Neural cell (in vitro differentiated cells): ENCODE results near the gene C5. TPM values are rescaled to one million over a fixed set of nuclear protein-coding genes. Genes with fewer than 3 reads are reported as not detected.

ENCODE experiments used
- H2AFZ ChIP-seq: fragments of 200-600, 300-800 bp; sonication (generic), shearing (Covaris generic); 2 replicates; pipeline ENCODE4 v1.6.0; 2014; ENCODE audit warnings: low read depth, mild to moderate bottlenecking, antibody characterized with exemption, low read length, moderate library complexity
- H3F3A ChIP-seq: fragments of 200-600 bp; shearing (Covaris generic); 2 replicates; pipeline ENCODE4 v1.6.1; 2016; ENCODE audit warnings: mild to moderate bottlenecking, moderate library complexity, mixed read lengths, antibody characterized with exemption, low read length; ENCODE audit not compliant: insufficient read depth, poor library complexity, severe bottlenecking
- H3K27ac ChIP-seq: fragments of 200-600, 300-800 bp; sonication (generic), shearing (Covaris generic); 2 replicates; pipeline ENCODE4 v1.5.1; 2014; ENCODE audit warnings: mild to moderate bottlenecking, low read length, moderate library complexity
- H3K27me3 ChIP-seq: fragments of 300-800, 200-600 bp; sonication (generic), shearing (Covaris generic); 2 replicates; pipeline ENCODE4 v1.6.0; 2014; ENCODE audit warnings: mild to moderate bottlenecking, low read depth, low read length, moderate library complexity; ENCODE audit not compliant: insufficient read depth
- H3K36me3 ChIP-seq: fragments of 300-800, 200-600 bp; sonication (generic), shearing (Covaris generic); 2 replicates; pipeline ENCODE4 v1.5.1; 2014; ENCODE audit warnings: mild to moderate bottlenecking, antibody characterized with exemption, low read length, moderate library complexity; ENCODE audit not compliant: insufficient read depth
- H3K4me2 ChIP-seq: fragments of 300-800, 200-600 bp; sonication (generic), shearing (Covaris generic); 2 replicates; pipeline ENCODE4 v1.6.0; 2014; ENCODE audit warnings: mild to moderate bottlenecking, low read length
- H3K4me3 ChIP-seq: fragments of 300-800, 200-600 bp; sonication (generic), shearing (Covaris generic); 2 replicates; pipeline ENCODE4 v1.5.1; 2014; ENCODE audit warnings: mild to moderate bottlenecking, low read length, moderate library complexity
- H3K79me2 ChIP-seq: fragments of 200-600 bp; shearing (Covaris generic); replicated peaks from 2 replicates; pipeline ENCODE4 v1.6.0; 2014; ENCODE audit warnings: mild to moderate bottlenecking, low read length, moderate library complexity; ENCODE audit not compliant: insufficient read depth
- H3K9ac ChIP-seq: fragments of 300-800, 200-600 bp; sonication (generic), shearing (Covaris generic); 2 replicates; pipeline ENCODE4 v1.6.1; 2016; ENCODE audit warnings: mild to moderate bottlenecking, low read length, mixed read lengths
- H3K9me2 ChIP-seq: fragments of 200-600 bp; shearing (Covaris generic); 2 replicates; pipeline ENCODE4 v1.6.1; 2016; ENCODE audit warnings: mild to moderate bottlenecking, low read length, mixed read lengths; ENCODE audit not compliant: insufficient read depth
- H3K9me3 ChIP-seq: fragments of 200-600, 300-800 bp; sonication (generic), shearing (Covaris generic); 2 replicates; pipeline ENCODE4 v1.6.1; 2016; ENCODE audit warnings: mild to moderate bottlenecking, mixed run types, low read length, moderate library complexity, mixed read lengths
- H4K20me1 ChIP-seq: fragments of 200-600 bp; shearing (Covaris generic); 2 replicates; pipeline ENCODE4 v1.6.1; 2016; ENCODE audit warnings: mild to moderate bottlenecking, mixed run types; ENCODE audit not compliant: insufficient read depth
- EP300 ChIP-seq: fragments of 450-650 bp; conservative IDR thresholded peaks from 2 replicates; pipeline ENCODE4 v1.6.1; 2014; ENCODE audit warnings: antibody characterized with exemption, mild to moderate bottlenecking, moderate library complexity; ENCODE audit not compliant: poor library complexity, severe bottlenecking
- MXI1 ChIP-seq: fragments of 450-650 bp; conservative IDR thresholded peaks from 2 replicates; pipeline ENCODE4 v1.6.1; 2014; ENCODE audit warnings: antibody characterized with exemption, mild to moderate bottlenecking; ENCODE audit not compliant: poor library complexity, severe bottlenecking
- POLR2AphosphoS5 ChIP-seq: IDR thresholded peaks from 2 replicates; pipeline ENCODE4 v1.6.1; 2012
- RAD21 ChIP-seq: fragments of 450-650 bp; conservative IDR thresholded peaks from 2 replicates; pipeline ENCODE4 v1.6.1; 2014; ENCODE audit warnings: antibody characterized with exemption, mild to moderate bottlenecking, moderate library complexity
- REST ChIP-seq: IDR thresholded peaks from 2 replicates; pipeline ENCODE4 v1.6.1; 2012; ENCODE audit warnings: borderline replicate concordance
- SMC3 ChIP-seq: fragments of 450-650 bp; conservative IDR thresholded peaks from 2 replicates; pipeline ENCODE4 v1.6.1; 2014; ENCODE audit warnings: antibody characterized with exemption, mild to moderate bottlenecking, moderate library complexity; ENCODE audit not compliant: poor library complexity
- TAF1 ChIP-seq: IDR thresholded peaks from 2 replicates; pipeline ENCODE4 v1.6.1; 2012; ENCODE audit warnings: low read depth
- polyA plus RNA-seq: library from polyadenylated mRNA; depleted of rRNA; stranded (reverse); fragments of >200 nt; gene quantifications from 2 replicates; pipeline ENCODE4 v1.2.3, GENCODE V29; 2014
- TF ChIP-seq, protein P1 (sequence below): fragments of 450-650 bp; IDR thresholded peaks from 2 replicates; pipeline ENCODE4 v1.5.1; 2014; ENCODE audit warnings: antibody characterized with exemption, mild to moderate bottlenecking, moderate library complexity; ENCODE audit not compliant: poor library complexity, severe bottlenecking

The C5 gene
- polyA plus RNA-seq, 1 donor from 2014 or later, result 3.8 TPM

GRCh38 chr9:120916991-120917880 is 132.8 kb downstream of the C5 start:
- TF ChIP-seq TAF1 (no peak), EP300 (no peak), SMC3 (no peak), RAD21 (no peak), MXI1 (no peak), POLR2AphosphoS5 (no peak)
- TF ChIP-seq, protein P1, sequence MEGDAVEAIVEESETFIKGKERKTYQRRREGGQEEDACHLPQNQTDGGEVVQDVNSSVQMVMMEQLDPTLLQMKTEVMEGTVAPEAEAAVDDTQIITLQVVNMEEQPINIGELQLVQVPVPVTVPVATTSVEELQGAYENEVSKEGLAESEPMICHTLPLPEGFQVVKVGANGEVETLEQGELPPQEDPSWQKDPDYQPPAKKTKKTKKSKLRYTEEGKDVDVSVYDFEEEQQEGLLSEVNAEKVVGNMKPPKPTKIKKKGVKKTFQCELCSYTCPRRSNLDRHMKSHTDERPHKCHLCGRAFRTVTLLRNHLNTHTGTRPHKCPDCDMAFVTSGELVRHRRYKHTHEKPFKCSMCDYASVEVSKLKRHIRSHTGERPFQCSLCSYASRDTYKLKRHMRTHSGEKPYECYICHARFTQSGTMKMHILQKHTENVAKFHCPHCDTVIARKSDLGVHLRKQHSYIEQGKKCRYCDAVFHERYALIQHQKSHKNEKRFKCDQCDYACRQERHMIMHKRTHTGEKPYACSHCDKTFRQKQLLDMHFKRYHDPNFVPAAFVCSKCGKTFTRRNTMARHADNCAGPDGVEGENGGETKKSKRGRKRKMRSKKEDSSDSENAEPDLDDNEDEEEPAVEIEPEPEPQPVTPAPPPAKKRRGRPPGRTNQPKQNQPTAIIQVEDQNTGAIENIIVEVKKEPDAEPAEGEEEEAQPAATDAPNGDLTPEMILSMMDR, result no peak
- no peak overlapping the region for H3K9ac ChIP-seq
- H3K4me3 ChIP-seq, result no peak overlapping the region
- H3K79me2 ChIP-seq, result no peaks in the 10 kb centered on the region
- H2AFZ ChIP-seq, result no peak overlapping the region
- no peaks in the 10 kb centered on the region for H3K9me2 ChIP-seq
- no peak overlapping the region for H3K27ac ChIP-seq
- no peaks in the 10 kb centered on the region for H4K20me1 ChIP-seq
- H3K4me2 ChIP-seq, result no peak overlapping the region
- no peaks in the 10 kb centered on the region for H3K9me3 ChIP-seq
- no peaks in the 10 kb centered on the region for H3K27me3 ChIP-seq
- H3K36me3 ChIP-seq, result no peaks in the 10 kb centered on the region
- H3F3A ChIP-seq, result no peaks in the 10 kb centered on the region

GRCh38 chr9:120916588-120916987 is 133.5 kb downstream of the C5 start:
- H3K4me2 ChIP-seq, result no peak overlapping the region

DNA sequence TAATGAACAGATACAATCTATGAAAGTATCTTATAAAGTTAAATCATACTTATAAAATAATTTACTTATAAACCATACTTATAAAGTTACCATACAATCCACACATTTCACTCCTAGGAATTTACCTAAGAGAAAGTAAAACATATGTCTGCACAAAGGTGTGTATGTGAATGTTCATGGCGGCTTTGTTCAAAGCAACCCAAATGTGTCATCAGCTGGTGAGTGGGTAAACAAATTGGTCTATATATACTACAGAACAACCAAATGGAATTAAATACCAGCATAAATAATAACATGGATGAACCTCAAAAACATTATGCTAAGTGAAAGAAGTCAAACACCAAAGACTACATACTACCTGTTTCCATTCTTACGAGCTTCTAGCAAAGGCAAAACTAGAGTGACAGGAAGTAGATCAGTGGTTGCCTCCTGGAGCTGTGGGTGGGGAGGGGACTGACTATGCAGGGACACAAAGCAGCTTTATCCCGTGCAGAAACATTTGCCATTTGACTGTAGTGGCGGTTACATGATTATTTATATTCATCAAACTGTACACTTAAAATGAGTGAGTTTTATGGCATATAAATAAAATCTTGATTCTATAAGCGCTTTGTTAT is 134.1 kb downstream of the C5 start:
- no peak overlapping the region for H3K9ac ChIP-seq
- no peaks in the 10 kb centered on the region for H3K36me3 ChIP-seq
- no peak for TF ChIP-seq REST
- TF ChIP-seq, protein P1, result no peak
- TF ChIP-seq POLR2AphosphoS5, result no peak
- no peak for TF ChIP-seq EP300
- no peak overlapping the region for H3K4me3 ChIP-seq
- no peak overlapping the region for H3K4me2 ChIP-seq
- H3K27me3 ChIP-seq, result no peaks in the 10 kb centered on the region
- no peaks in the 10 kb centered on the region for H3K9me3 ChIP-seq
- H3K79me2 ChIP-seq, result no peaks in the 10 kb centered on the region
- no peak overlapping the region for H3K27ac ChIP-seq
- no peaks in the 10 kb centered on the region for H4K20me1 ChIP-seq
- H3K9me2 ChIP-seq, result no peaks in the 10 kb centered on the region
- H2AFZ ChIP-seq, result no peak overlapping the region
- no peaks in the 10 kb centered on the region for H3F3A ChIP-seq

More at GRCh38 chr9:120916588-120916987, 133.5 kb downstream of the C5 start:
- H3K79me2 ChIP-seq, result no peaks in the 10 kb centered on the region
- no peak overlapping the region for H3K9ac ChIP-seq
- no peaks in the 10 kb centered on the region for H3F3A ChIP-seq
- no peaks in the 10 kb centered on the region for H3K9me3 ChIP-seq
- H2AFZ ChIP-seq, result no peak overlapping the region
- H3K36me3 ChIP-seq, result no peaks in the 10 kb centered on the region
- TF ChIP-seq RAD21, result peak; percentile 32
- no peak for TF ChIP-seq EP300
- TF ChIP-seq TAF1, result no peak
- no peak overlapping the region for H3K4me3 ChIP-seq
- H3K27me3 ChIP-seq, result no peaks in the 10 kb centered on the region
- no peaks in the 10 kb centered on the region for H4K20me1 ChIP-seq
- H3K27ac ChIP-seq, result no peak overlapping the region
- H3K9me2 ChIP-seq, result no peaks in the 10 kb centered on the region
